GM12878 (cell line): Measurements from ENCODE around the gene ZNF407. TPM values are rescaled to one million over a fixed set of nuclear protein-coding genes. Genes with fewer than 3 reads are reported as not detected.

Experiments used
- ATAC-seq: fragments of 200-7000 bp; cut with Tn5 transposase; 3 replicates; pipeline ENCODE4 v1.9.1; 2020; ENCODE audit warnings: mild to moderate bottlenecking, moderate library complexity
- BruUV-seq: library from RNA; stranded (reverse); fragments of 400-500 nt; replicated peaks from 2 replicates; lab custom pipeline; 2021; lab: Mats Ljungman, UMichigan
- CTCF ChIA-PET: fragments of 300-600 bp; sonication (Branson Sonifier 250); formaldehyde crosslinking; extraction: SDS; loops from one replicate; lab custom pipeline; 2021; ENCODE audit warnings: inconsistent platforms; lab: Yijun Ruan, JAX
- POLR2A ChIA-PET: fragments of 350-600 bp; formaldehyde crosslinking; extraction: SDS; loops from one replicate; lab custom pipeline; 2021; ENCODE audit warnings: inconsistent platforms; lab: Charles Lee
- RAD21 ChIA-PET: fragments of 300-600 bp; sonication (Branson Sonifier 250); formaldehyde crosslinking; loops from one replicate; lab custom pipeline; 2023; ENCODE audit warnings: antibody characterized with exemption; ENCODE audit not compliant: unreplicated experiment; lab: Charles Lee
- SMC1A ChIA-PET: fragments of 300-600 bp; sonication (Branson Sonifier 250); formaldehyde crosslinking; loops from one replicate; lab custom pipeline; 2023; ENCODE audit not compliant: unreplicated experiment, uncharacterized antibody; lab: Charles Lee
- DNase-seq: peaks from one replicate; pipeline ENCODE4 v3.0.0-alpha.2; 2011; ENCODE audit warnings: low read depth, low spot score
- FAIRE-seq: peaks from 3 replicates; lab custom pipeline; 2011; peaks lifted over from hg19 to GRCh38; lab: Jason Lieb, UNC
- H2AFZ ChIP-seq: 2 replicates; pipeline ENCODE4 v1.6.0; 2011; ENCODE audit warnings: low read depth, low read length, control low read depth; ENCODE audit not compliant: control insufficient read depth
- H3K27ac ChIP-seq: 2 replicates; pipeline ENCODE4 v1.5.1; 2011; ENCODE audit warnings: control low read depth; ENCODE audit not compliant: control insufficient read depth, insufficient read depth
- H3K27me3 ChIP-seq, 2 experiments: replicated peaks in 1 of 2; 2 replicates each; pipeline versions ENCODE4 v1.6.0 to v1.6.1; 2011; ENCODE audit warnings: low read length in 1 of 2; ENCODE audit not compliant: control insufficient read depth in 2 of 2, insufficient read depth in 2 of 2
- H3K36me3 ChIP-seq, 2 experiments: 2 replicates each; pipeline ENCODE4 v1.5.1; 2011; ENCODE audit warnings: low read length in 1 of 2; ENCODE audit not compliant: control insufficient read depth in 2 of 2, insufficient read depth in 2 of 2
- H3K4me1 ChIP-seq: 2 replicates; pipeline ENCODE4 v1.6.1; 2011; ENCODE audit warnings: mild to moderate bottlenecking, low read length, moderate library complexity, mixed read lengths; ENCODE audit not compliant: control insufficient read depth, insufficient read depth
- H3K4me2 ChIP-seq: 2 replicates; pipeline ENCODE4 v1.6.0; 2011; ENCODE audit warnings: control low read depth; ENCODE audit not compliant: control insufficient read depth, insufficient read depth
- H3K4me3 ChIP-seq: fragments of 200-600 bp; sonication (generic); 2 replicates; pipeline ENCODE4 v1.5.1; 2016
- H3K79me2 ChIP-seq: 2 replicates; pipeline ENCODE4 v1.6.0; 2011; ENCODE audit warnings: low read length; ENCODE audit not compliant: control insufficient read depth, insufficient read depth
- H3K9ac ChIP-seq: 2 replicates; pipeline ENCODE4 v1.8.0; 2011; ENCODE audit warnings: low read length, control low read depth, mixed read lengths; ENCODE audit not compliant: control insufficient read depth, insufficient read depth
- H3K9me3 ChIP-seq: replicated peaks from 3 replicates; pipeline ENCODE4 v1.5.1; 2011; ENCODE audit warnings: mild to moderate bottlenecking, low read length; ENCODE audit not compliant: control insufficient read depth, insufficient read depth
- H4K20me1 ChIP-seq: 2 replicates; pipeline ENCODE4 v1.6.0; 2011; ENCODE audit not compliant: control insufficient read depth, insufficient read depth
- ASH2L ChIP-seq: fragments of 300-600, 200-600 bp; sonication (generic); IDR thresholded peaks from 2 replicates; pipeline ENCODE4 v1.6.1; 2017; ENCODE audit warnings: low read depth, mild to moderate bottlenecking, borderline replicate concordance
- CHD2 ChIP-seq: IDR thresholded peaks from 2 replicates; pipeline ENCODE4 v1.6.1; 2011; ENCODE audit warnings: low read depth, low read length, improper control_type of control experiment, borderline replicate concordance
- KDM1A ChIP-seq: fragments of 200-600 bp; sonication (generic); IDR thresholded peaks from 2 replicates; pipeline ENCODE4 v1.6.1; 2016; ENCODE audit warnings: borderline replicate concordance
- MEF2B ChIP-seq: fragments of 450-650 bp; IDR thresholded peaks from 2 replicates; pipeline ENCODE4 v1.6.1; 2018; ENCODE audit warnings: mild to moderate bottlenecking, moderate library complexity; ENCODE audit not compliant: partially characterized antibody, poor library complexity, severe bottlenecking
- WGBS: methylation state at CpG from one replicate; pipeline ENCODE4 v1.1.6; 2016; ENCODE audit warnings: low lambda C conversion rate; ENCODE audit not compliant: insufficient replicate concordance, insufficient coverage; ENCODE audit errors: missing lambda C conversion rate; 5-methylcytosine and 5-hydroxymethylcytosine counted together
- in situ Hi-C: fragments of 300-500 bp; cut with MboI; formaldehyde crosslinking; loops from 9 replicates; pipeline ENCODE4 v1.14.3; 2018; ENCODE audit warnings: mixed read lengths
- intact Hi-C: fragments of 100-400 bp; cut with micrococcal nuclease; formaldehyde crosslinking; loops from one replicate; pipeline ENCODE4 v1.14.2; 2022; ENCODE audit not compliant: unreplicated experiment
- polyA plus RNA-seq, 11 experiments: library from polyadenylated mRNA; depleted of rRNA in 4 of 11; unstranded in 6 of 11; stranded (reverse) in 5 of 11; fragments of >200 nt; fragmentation: Nextera tagmentation in 4 of 11; fragmentation: Illumina TruSeq in 1 of 11; extraction: Ambion mirVana in 4 of 11; extraction: Trizol in 1 of 11; gene quantifications; 1 replicate in 1 of 11; 2 replicates in 10 of 11; pipeline versions ENCODE4 v1.2.1 to v1.2.3, GENCODE V29; 2011 to 2016; ENCODE audit warnings: inconsistent platforms in 2 of 11, missing spikeins in 2 of 11, low read depth in 1 of 11
- total RNA-seq, 4 experiments: library from RNA; depleted of rRNA in 3 of 4; stranded (reverse); fragments of >200 nt in 3 of 4; fragmentation: Illumina TruSeq in 1 of 4; extraction: Trizol in 1 of 4; gene quantifications; 2 replicates each; pipeline versions ENCODE4 v1.2.1 to v1.2.3, GENCODE V29; 2013 to 2021
- TF ChIP-seq, protein P1 (sequence below): fragments of 450-650 bp; IDR thresholded peaks from 2 replicates; pipeline ENCODE4 v1.6.1; 2017; ENCODE audit warnings: mild to moderate bottlenecking, low read depth, inconsistent platforms; ENCODE audit not compliant: poor library complexity, severe bottlenecking
- TF ChIP-seq, protein P2 (sequence below): fragments of 450-650 bp; formaldehyde crosslinking; IDR thresholded peaks from 2 replicates; pipeline ENCODE4 v1.5.0; 2022; ENCODE audit warnings: mild to moderate bottlenecking, missing genetic modification characterization

The ZNF407 gene
- total and polyA plus RNA-seq, 10 of the 15 experiments (the other 5 are each of a cell fraction or from before 2014, with no cell fraction given): 0.69 to 11.6 (median 5.3) TPM

DNA sequence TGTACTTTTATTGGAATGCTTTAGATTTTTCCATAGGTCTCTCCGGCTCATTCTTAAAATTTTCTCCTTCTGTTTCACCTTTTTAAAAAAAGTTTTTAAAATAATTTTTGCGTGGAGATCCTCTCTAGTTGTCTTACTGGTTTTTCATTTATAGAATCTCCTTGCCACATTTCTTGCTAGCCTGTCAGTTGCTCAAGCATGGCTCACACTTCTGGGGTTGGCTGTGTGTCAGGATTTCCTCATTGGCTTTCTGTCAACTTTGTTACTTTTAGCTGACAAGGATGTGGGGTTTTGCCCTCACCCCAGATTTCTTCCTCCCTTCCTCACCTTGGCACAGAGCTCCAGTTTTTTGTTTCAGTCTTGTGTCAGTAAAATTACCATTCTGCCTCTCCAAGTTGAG is 124.6 kb downstream of the ZNF407 start:
- no TSS peak for BruUV-seq
- no peaks in the 10 kb centered on the region for H3K36me3 ChIP-seq
- ATAC-seq: no peak
- no peak for TF ChIP-seq CHD2
- TF ChIP-seq ASH2L: no peak
- TF ChIP-seq KDM1A: no peak
- TF ChIP-seq MEF2B: no peak
- TF ChIP-seq, protein P1, sequence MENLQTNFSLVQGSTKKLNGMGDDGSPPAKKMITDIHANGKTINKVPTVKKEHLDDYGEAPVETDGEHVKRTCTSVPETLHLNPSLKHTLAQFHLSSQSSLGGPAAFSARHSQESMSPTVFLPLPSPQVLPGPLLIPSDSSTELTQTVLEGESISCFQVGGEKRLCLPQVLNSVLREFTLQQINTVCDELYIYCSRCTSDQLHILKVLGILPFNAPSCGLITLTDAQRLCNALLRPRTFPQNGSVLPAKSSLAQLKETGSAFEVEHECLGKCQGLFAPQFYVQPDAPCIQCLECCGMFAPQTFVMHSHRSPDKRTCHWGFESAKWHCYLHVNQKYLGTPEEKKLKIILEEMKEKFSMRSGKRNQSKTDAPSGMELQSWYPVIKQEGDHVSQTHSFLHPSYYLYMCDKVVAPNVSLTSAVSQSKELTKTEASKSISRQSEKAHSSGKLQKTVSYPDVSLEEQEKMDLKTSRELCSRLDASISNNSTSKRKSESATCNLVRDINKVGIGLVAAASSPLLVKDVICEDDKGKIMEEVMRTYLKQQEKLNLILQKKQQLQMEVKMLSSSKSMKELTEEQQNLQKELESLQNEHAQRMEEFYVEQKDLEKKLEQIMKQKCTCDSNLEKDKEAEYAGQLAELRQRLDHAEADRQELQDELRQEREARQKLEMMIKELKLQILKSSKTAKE: no peak
- TF ChIP-seq, protein P2, sequence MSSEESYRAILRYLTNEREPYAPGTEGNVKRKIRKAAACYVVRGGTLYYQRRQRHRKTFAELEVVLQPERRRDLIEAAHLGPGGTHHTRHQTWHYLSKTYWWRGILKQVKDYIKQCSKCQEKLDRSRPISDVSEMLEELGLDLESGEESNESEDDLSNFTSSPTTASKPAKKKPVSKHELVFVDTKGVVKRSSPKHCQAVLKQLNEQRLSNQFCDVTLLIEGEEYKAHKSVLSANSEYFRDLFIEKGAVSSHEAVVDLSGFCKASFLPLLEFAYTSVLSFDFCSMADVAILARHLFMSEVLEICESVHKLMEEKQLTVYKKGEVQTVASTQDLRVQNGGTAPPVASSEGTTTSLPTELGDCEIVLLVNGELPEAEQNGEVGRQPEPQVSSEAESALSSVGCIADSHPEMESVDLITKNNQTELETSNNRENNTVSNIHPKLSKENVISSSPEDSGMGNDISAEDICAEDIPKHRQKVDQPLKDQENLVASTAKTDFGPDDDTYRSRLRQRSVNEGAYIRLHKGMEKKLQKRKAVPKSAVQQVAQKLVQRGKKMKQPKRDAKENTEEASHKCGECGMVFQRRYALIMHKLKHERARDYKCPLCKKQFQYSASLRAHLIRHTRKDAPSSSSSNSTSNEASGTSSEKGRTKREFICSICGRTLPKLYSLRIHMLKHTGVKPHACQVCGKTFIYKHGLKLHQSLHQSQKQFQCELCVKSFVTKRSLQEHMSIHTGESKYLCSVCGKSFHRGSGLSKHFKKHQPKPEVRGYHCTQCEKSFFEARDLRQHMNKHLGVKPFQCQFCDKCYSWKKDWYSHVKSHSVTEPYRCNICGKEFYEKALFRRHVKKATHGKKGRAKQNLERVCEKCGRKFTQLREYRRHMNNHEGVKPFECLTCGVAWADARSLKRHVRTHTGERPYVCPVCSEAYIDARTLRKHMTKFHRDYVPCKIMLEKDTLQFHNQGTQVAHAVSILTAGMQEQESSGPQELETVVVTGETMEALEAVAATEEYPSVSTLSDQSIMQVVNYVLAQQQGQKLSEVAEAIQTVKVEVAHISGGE (CRISPR knock-in tag): no peak
- TF ChIP-seq, all 136 proteins: peak for 0
- SMC1A ChIA-PET: interaction anchor here (1.0 to 1.2 kb wide), 2 partner anchors 8 to 74 kb away, joined by 4 to 5 read pairs; no protein-coding TSS in a partner anchor
- H3K27me3 ChIP-seq: no peaks in the 10 kb centered on the region
- in situ Hi-C loops: no loop called here
- no peaks in the 10 kb centered on the region for H4K20me1 ChIP-seq
- RAD21 ChIA-PET: interaction anchor here (1.7 kb wide), 1 partner anchor 241 kb away, joined by 3 read pairs; no protein-coding TSS in a partner anchor
- no peak overlapping the region for H3K4me2 ChIP-seq
- CTCF ChIA-PET: interaction anchor here (1.2 to 1.9 kb wide), 4 partner anchors 15 to 241 kb away, joined by 3 to 7 read pairs (median 6); no protein-coding TSS in a partner anchor
- no peaks in the 10 kb centered on the region for H3K79me2 ChIP-seq
- H3K4me3 ChIP-seq: no peak overlapping the region
- WGBS: 90% methylated on average over 2 of the region's 2 CpGs
- no peaks in the 10 kb centered on the region for H3K4me1 ChIP-seq
- no peak overlapping the region for H3K27ac ChIP-seq
- POLR2A ChIA-PET: no interaction called here
- FAIRE-seq: no peak
- no peak overlapping the region for H2AFZ ChIP-seq
- no peaks in the 10 kb centered on the region for H3K9me3 ChIP-seq
- DNase-seq: no peak
- intact Hi-C loops: no loop called here
- no peak overlapping the region for H3K9ac ChIP-seq
